GM19468 (cell line): ENCODE measurements around the gene CFAP97D1.

Experiments
- ATAC-seq: cut with Tn5 transposase; IDR thresholded peaks from one replicate; pipeline ENCODE4 v1.9.1; 2021; ENCODE audit warnings: mild to moderate bottlenecking, moderate library complexity, moderate number of reproducible peaks; ENCODE audit not compliant: unreplicated experiment; ENCODE audit errors: extremely low read depth

CFAP97D1 gene

DNA sequence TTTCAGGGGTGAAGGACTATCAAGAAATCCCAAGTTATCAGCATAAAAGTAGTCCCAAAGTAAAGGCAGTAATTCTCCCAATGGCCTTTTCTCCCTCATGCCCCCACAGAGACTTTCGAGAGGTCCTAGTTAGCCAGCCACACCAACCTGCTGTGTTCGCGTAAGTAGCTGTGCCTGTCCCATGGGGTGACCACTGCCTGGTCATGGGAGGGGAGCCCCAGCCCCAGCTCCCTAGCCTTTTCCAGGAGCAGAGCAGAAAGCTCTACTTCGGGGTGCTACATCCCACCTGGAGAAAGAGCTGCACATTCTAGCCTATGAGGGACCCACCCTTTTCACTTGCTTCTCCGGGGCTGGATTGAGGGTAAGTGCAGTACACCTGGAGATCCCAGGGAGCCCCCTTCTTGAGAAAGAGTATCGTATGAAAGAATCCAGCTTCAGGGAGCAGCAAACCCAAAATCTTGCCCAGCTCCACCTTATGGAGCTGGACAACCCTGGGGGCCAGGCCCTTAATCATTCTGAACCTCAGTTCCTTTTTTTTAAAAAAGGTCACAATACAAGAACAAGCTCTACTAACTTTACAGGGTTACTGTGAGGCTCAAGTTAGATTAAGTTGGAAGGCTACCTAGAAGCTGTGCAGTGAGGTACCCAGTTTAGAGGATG lies 13.1 kb upstream of the CFAP97D1 start:
- no peak for ATAC-seq

DNA sequence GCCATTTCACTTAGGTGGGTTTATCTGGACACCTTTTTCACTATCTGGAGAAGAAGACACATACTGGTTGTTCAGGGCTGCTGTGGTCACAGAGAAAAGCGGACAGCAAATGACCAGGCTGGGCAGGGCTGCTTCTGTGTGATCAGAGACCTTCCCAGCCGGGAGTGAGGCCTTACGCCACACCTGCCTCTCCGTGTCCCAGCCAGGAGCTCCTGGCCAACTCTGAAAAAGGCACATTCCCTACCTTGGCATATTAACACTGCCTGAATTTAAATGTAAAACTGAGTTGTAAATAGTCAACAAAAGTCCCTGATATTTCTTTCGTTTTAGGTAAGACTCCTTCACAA lies 12.5 kb upstream of the CFAP97D1 start:
- no peak for ATAC-seq

DNA sequence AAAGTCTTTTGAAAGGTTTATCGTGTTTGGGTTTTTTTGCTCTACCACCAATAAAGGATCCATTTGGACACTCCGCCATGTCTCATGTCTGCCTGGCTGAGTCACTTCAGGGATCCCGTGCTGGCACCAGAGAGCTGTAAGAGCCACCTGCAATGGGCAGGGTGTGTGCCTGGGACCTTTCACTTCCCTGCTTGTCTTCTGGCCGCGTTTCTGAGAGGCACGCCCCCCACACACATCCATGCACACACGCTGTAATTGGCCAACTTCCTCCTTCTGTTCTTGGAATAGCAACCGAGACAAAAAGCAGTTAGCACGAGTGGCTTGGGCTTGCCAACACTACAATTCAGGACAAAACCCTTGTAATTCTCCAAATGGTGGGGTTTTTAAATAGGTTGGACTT lies 11.9 kb upstream of the CFAP97D1 start:
- ATAC-seq: no peak

DNA sequence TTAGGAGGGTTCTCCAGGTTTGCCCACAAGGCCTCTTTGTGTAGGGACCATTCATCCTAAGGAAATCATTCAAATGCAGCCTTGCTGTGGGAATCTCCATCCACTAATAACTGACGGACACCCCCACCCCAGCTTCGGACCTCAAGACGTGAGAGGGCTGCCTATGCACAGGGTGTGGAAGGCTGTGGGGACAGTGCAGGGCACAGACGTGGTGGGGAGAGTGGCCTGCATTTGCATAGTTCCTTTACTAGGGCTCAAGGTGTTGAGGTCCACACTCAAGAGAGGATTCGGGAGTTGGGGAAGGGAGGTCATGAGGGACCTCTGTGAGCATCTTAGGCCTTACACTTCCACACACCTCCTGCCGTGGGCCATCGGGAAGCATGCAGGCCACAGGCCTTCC lies 11.3 kb upstream of the CFAP97D1 start:
- ATAC-seq: no peak

DNA sequence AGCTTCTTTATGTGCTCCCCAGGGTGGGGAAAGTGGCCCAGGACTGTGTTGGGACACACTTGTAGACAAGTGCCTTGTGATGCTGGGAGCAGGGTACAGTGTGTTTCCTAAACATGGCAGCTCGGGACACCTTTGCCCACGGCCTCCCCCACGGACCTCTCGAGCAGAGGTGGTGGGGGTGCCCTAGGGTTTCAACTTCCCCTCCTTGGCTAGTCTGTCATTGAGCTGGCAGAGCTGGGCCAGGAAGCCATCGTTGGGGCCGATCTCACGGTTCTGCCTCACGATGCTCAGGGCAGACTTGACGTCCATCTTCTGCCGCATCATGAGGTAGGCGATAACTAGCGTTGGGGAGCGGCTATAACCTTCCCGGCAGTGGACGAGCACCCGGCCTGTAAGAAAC lies 10.8 kb upstream of the CFAP97D1 start:
- ATAC-seq: no peak

DNA sequence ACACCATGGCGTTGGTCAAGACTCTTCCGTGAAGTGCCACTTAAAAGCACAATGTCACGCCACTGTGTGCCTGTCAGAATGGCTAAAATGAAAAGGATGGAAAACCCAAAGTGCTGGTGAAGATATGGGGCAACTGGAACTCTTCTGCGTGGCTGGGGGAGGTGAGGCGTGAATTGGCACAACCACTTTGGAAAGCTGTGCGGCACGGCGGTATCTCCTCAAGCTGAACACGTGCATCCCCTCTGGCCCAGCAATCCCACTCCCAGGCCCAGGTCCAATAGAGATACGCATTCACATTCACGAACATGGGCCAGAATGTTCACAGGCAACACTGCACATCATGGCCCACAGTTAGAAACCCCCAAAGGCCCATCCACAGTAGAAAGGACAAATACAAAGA lies 10.4 kb upstream of the CFAP97D1 start:
- ATAC-seq: no peak

DNA sequence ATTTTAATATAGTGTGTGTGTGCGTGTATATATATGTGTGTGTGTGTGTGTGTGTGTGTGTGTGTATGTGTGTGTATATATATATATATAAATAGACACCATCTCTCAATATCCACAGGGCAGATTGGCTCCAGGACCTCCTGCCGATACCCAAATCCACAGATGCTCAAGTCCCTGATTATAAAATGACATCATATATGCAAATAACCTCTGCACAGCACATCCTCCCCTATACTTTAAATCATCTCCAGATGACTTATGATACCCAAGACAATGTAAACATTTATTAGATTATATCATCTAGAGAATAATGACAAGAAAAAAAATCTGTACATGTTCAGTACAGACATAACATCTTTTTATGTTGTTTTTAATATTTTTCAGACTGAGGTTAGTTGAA lies 9.3 kb upstream of the CFAP97D1 start:
- no peak for ATAC-seq

DNA sequence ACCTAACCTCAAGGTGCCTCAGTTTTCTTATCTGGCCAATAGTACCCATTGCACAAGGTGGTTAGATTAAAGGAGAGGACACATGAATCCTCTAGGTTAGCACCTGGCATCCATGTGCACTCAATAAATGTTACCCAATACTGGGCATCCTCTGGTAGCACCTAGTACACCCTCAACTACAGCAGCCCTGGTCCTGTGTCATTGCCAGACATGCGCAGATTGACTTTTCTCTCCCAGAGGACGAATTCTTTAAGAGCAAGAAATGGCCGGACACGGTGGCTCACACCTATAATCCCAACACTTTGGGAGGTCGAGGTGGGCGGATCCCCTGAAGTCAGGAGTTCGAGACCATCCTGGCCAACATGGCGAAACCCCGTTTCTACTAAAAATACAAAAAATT lies 8.8 kb upstream of the CFAP97D1 start:
- ATAC-seq: no peak

DNA sequence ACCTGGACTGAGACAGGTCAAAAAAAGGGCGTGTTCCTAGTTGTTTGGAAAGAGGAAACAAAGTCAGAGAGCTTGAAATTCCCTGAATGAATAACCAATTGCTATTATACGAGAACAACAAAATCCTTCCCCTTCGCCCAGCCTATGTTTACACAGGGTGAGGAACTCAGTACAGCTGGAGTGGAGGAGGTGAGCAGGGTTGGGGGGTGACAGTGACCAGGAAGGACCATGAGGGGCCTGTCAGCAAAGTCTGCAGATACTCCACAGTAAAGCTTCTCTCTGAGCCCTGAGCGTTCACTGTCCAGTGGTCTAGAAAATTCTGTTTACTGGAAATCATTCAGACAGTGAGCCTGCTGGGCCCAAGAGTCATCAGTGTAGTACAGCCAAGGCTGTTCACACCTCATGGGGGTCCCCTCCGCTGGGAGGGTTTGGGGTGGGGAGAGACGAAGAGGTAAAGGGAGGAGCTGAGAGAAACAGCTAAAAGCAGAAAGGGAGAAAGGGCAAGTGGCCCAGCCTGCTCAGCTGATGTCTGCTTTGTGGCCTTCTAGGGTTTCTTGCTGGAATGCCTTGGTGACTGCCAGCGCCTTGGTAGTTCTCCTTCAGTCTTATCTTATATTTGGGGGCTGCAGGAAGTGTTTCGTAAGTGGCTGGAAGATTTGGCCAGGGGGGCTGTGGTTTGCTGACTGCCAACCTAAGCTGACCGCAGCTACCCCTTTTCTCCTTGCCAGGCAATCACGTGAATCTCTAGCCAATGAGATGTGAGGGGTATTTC lies 7.2 kb upstream of the CFAP97D1 start:
- ATAC-seq: no peak

DNA sequence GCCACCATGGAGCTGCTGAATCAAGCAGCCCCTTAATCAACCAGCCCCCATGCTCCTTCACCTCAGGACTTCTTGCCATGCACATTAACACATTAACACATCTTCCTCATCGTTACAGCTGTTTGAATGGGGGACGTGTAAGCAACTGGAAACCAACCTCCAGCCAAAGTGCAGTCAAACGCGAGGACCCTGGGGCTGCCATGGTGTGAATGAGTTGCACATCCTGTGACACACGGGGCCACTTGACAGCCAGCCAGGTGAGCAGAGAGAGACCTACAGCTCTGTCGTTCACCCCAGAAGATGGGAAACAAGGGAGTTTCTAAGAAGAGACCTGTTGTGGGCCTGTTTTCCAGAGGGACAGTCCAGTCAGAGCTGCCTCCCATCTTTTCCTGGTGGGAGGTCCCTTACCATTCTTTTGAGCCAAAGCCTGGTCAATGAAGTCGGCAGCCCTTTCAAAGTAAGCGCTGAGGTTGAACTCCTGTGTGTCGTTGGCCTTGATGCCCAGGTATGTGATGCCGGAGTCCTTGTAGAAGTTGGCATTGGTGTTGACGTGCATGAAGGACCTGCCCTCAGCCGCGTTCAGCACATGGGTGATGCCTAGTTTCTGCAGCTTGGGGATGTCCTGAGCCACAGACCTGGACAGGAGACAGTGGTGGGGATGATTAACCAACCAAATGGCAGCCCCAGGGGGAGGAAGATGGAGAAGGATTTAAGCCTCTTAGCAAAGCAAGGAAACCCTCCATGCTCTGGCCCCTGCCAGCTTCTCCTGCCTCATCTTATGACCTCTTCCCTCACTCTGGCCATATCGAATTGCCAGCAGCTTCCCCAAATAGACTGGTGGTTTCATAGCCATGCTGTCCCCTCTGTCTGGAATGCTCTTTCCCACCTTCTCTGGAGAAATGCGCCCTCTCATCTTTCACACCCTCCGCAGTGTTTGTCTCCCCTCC lies 5.7 kb upstream of the CFAP97D1 start:
- ATAC-seq: no peak

DNA sequence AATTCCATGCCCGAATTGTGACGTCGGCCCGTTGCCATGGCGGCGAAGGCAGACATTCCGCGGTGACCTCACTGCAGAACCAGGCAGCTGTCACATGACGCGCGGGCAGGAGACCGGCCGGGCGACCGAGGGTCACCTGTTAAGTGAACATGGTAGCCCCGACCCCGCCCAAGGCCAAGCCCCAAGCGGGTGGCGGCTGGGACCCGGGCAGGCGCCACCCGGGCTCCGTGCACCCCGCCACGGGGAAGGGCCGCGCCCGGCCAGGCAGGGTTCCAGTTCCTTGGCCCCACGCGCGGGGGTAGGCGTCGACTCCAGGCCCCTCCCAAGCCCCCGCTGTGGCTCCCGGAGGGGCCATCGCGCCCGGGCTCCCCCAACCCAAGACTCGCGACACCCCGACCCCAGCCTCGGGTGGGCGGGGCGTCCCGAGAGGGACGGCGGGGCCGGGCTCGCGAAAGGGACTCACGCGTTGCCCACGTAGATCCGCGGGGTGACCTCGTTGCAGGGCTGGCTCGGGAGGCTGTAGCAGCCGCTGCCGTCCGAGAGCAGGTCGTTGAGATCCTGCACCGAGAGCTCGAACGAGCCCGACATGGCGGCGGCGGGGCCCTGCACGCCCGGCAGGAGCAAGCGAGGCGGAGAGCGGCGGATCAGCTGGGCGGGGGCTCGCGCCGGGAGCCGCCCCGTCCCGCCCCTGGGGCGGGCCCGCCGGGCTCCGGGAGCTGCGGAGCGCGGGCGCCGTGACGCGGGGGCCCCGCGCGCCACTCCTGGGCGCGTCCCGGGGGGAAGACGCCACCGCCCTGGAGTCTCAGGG lies 1.7 kb upstream of the CFAP97D1 start, which contains the start of gene DUSP3:
Gene DUSP3, minus strand, starts transcription at position 641 of the 808 bp plus-strand sequence. Its CDS starts 53 bp downstream, at position 588.
- peak; percentile 47 for ATAC-seq

DNA sequence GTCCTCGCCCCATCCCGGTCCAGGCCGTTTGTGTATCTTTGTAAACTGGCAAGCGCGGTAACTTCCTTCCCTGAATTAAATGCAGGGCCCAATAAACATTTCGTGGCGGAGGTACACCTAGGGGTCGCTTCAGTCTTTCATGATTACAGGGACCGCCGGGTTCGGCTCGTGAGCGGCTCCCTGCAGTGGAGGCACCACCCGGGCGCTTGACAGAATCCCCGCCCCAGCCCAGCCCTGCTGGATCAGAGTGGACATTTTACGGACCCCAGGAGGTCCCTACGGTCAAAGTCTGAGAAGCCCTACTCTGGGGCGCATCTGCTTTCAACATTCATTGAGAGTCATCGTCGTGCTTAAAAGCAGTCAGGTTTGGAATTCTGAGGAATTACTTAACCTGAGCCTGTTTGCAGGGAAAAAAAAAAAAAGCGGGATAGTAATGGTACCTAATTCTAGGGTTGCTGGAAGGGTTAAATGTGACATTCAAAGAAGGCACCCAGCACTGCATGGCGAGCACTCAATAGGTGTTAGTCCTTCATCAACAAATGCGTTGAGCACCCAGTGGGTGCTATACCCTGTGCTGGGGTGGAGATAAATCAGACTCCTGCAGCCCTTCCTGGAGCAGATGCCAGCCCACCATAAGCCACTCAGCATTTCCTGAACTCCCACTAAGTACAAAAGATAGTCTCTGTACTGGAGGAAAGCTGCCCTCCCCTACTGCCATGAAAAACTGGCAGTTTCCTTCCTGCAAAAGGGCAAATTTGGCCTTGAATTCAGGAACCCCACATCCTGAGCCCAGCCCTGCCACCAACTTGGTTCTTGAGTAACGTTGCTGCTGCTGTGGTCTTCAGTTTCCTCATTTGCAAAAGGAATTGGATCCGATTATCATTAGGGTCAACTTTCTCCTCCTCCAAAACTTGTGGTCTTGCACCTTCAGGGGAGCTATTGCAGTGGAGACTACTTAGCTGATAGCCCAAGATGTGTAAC lies 800 bp upstream of the CFAP97D1 start:
- no peak for ATAC-seq

DNA sequence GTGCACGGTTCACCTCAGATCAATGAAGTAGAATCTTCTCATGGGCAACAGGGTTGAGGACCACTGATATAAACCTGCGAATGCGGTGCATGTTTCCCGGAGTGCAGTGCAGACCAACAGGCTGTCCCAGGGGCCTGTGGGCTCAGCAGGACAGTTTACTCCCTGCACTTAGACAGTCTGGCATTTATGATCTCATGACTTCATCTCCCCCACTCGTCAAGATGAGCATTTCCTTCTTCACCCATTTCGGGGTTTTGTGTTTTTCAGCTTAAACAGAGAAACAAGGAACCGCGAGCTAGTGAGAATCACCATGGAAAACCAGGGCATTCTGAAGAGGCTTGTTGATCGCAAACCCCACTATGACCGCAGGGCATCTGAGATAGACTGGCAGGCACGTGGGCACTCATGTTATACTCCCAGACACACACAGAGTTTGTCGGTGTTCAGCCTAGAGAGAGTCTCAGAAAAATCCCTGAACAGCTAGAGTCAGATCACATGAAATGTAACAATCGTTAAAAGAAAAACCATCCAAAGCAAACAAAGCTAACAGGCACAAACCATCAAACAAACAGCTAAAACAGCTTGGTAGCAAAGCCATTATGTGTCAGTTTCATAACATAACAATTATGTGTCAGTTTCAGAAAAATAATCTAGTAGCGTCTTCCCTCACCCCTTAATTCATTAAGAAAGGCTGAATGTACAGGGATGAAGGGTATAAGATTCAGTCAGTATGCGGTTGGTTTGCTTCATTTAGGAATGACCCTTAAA lies 2.9 kb downstream of the CFAP97D1 start:
- ATAC-seq: no peak

DNA sequence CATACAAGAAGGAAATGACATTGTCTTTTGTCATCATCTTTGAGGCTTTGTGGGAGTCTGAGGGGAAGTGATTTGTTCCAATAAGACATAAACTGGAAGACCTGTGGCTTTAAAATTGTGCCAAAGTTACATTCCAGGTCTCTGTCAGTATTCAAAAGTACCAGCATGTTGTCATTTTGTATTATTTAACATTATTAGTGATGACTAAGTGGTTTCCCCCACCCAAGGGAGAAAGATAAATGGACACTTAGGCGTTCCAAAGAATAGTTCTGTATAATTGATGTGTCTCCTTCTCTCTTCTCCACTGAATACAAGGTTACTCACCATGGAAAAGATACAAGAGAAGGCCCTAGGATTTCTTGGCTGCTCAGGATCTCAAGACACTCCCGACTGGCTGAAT lies 3.8 kb downstream of the CFAP97D1 start:
- ATAC-seq: no peak

DNA sequence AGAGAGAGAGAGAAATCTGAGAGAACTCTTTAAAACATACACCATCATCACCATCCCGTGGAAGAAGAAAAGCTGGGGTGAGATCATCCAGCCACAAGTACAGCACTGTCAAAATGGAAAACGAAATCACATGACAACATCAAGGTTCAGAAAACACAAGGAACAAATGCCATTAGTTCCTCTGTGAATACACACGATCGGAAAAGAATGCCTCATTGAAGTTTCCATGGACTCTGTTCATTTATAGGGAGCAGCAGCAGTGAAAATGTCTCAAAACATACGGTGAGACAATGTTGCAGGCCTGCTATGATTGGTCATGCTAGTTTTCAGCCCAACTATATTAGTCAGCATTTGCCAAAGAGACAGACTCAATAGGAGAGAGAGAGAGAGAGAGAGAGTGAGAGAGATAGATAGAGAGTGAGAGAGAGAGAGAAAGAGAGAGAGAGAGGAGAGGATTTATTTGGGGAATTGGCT lies 4.4 kb downstream of the CFAP97D1 start:
- ATAC-seq: no peak

DNA sequence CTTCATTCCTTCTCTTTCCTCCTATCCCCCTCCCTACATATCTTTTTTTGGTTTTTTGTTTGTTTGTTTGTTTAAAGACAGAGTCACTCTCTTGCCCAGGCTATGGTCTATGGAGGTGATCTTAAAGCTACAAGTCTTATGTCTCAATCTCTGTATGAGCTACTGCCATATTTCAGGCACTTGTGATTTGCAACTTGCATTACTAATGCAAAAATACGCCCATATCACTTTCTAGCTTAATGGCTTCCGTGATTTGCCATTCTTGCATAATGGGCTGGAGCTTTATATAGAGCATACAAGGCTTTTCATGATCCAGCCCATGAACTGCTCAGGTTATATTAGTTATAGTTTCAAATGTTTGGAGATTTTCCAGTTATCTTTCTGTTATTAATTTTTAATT lies 7.5 kb downstream of the CFAP97D1 start:
- ATAC-seq: no peak

DNA sequence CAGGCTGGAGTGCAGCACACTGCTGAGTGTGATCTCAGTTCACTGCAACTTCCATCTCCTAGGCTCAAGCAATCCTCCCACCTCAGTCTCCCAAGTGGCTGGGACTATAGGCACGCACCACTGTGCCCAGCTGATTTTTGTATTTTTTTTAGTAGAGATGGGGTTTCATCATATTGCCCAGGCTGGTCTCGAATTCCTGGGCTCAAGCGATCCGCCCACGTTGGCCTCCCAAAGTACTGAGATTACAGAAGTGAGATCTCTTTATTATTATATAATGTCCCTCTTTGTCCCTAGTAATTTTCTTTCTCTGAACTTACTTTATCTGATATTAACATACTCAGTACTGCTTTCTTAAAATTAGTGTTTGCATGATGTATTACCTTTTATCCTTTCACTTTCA lies 8.3 kb downstream of the CFAP97D1 start:
- no peak for ATAC-seq

DNA sequence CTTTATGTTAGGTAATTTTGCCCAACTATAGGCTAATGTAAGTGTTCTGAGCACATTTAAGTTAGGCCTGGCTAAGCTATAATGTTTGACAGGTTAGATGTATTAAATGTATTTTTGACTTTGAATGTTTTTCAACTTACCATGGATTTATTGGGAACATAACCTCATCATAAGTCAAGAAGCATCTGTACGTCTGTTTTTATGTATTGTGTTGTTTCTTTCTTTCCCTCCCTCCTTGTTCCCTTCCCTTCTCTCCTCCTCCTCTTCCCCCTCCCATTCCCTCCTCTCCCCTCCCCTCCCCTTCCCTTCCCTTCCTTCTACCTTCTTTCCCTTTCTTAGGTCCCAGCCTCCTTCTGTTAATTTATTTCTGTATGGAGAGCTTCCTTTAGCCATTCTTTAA lies 9.2 kb downstream of the CFAP97D1 start:
- no peak for ATAC-seq
